ENCODE results near the gene USP34. TPM values are rescaled to one million over a fixed set of nuclear protein-coding genes. Genes with fewer than 3 reads are reported as not detected.

The USP34 gene
- total and polyA plus RNA-seq, 2 of the 8 experiments (the other 6 are each of a cell fraction or from before 2014, with no cell fraction given), result 56.7 to 91.7 TPM

DNA sequence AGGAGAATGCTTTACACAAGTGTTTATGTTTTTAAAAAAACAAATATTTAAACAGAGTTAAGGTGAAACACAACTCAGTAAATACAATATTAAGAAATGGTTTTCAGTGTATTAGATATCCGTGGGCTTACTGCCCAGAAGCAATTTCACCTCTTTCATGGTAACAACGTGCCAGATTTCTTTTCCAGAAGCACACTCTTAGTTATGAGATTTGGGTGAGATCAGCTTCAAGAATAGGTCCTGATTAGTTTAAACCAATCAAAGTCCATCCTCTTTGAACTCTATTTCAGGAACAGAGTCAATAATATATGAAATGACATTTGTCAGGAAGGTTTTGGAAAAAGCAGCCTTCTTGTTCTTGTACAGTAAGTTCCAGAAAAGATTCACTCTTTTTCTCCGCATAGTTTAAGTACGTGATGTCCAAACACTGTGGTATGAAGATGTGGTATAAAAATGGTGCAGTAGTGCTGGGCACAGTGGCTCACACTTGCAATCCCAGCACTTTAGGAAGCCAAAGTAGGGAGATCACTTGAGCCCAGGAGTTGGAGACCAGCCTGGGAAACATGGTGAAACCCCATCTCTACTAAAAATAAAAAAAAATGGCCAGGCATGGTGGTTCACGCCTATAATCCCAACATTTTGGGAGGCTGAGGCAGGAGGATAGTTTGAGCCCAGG is 14.7 kb downstream of the USP34 start:
- DNase-seq (ENCODE audit: low read depth in 1 of 2, low spot score in 2 of 2), result no peak
- no peak overlapping the region for H2BK20ac ChIP-seq (ENCODE audit: low read length)
- no peak overlapping the region for H2AK5ac ChIP-seq (ENCODE audit: low read depth, low read length)
- peaks cover 12% of the 10 kb centered on the region for H3K79me1 ChIP-seq (ENCODE audit: low read depth, low read length)
- no peak overlapping the region for H3K4me3 ChIP-seq (ENCODE audit: extremely low read depth in 1 of 4, insufficient read depth in 2 of 4, low read depth in 3 of 4, low read length in 4 of 4)
- no peaks in the 10 kb centered on the region for H3K9me3 ChIP-seq (ENCODE audit: insufficient read depth in 2 of 2, low read depth in 1 of 2, low read length in 1 of 2)
- CTCF ChIA-PET (ENCODE audit: partially characterized antibody), result interaction anchor here (1.0 kb wide), 1 partner anchor 30 kb away, joined by 3 read pairs; no protein-coding TSS in a partner anchor
- H3K4me2 ChIP-seq (ENCODE audit: insufficient read depth in 1 of 2, low read depth in 2 of 2, low read length in 2 of 2), result no peak overlapping the region
- no peak overlapping the region for H3K4ac ChIP-seq (replicated peaks; ENCODE audit: insufficient read length, low read depth, low read length)
- H2BK120ac ChIP-seq (replicated peaks; ENCODE audit: low read depth, low read length), result no peak overlapping the region
- H3K14ac ChIP-seq (ENCODE audit: insufficient read length), result no peak overlapping the region
- H3K4me1 ChIP-seq (replicated peaks in 1 of 4; ENCODE audit: control insufficient read depth in 3 of 4, insufficient read depth in 4 of 4, low read length in 3 of 4), result no peaks in the 10 kb centered on the region
- no peak overlapping the region for H2BK15ac ChIP-seq (ENCODE audit: low read length)
- no peak overlapping the region for H2BK5ac ChIP-seq (ENCODE audit: low read depth, low read length)
- peaks cover 39 to 97% of the 10 kb centered on the region in 2 experiments for H3K79me2 ChIP-seq (ENCODE audit: control insufficient read depth in 1 of 2, insufficient read depth in 2 of 2, low read length in 2 of 2)
- POLR2A ChIA-PET (ENCODE audit: partially characterized antibody), result interaction anchor here (0.7 to 1.5 kb wide), 3 partner anchors 20 to 54 kb away, joined by 3 to 4 read pairs (median 4); no protein-coding TSS in a partner anchor
- WGBS, 2 experiments (ENCODE audit: extremely low coverage in 1 of 2, insufficient coverage in 1 of 2, insufficient read length in 1 of 2, insufficient replicate concordance in 2 of 2, low coverage in 1 of 2, low lambda C conversion rate in 2 of 2, missing lambda C conversion rate in 1 of 2), result 92% methylated on average over 5 of the region's 5 CpGs; no CpG with 5 or more reads in 1 of the 2 experiments
- no peaks in the 10 kb centered on the region for H3K23me2 ChIP-seq (ENCODE audit: low read depth, low read length)
- H3K56ac ChIP-seq (replicated peaks; ENCODE audit: insufficient read length, low read depth, low read length), result no peak overlapping the region
- no peak overlapping the region for H4K8ac ChIP-seq (ENCODE audit: extremely low read depth, insufficient read depth, low read length)
- H3K36me3 ChIP-seq (ENCODE audit: control insufficient read depth in 2 of 4, insufficient read depth in 4 of 4, low read length in 3 of 4), result no peaks in the 10 kb centered on the region
- H4K5ac ChIP-seq (ENCODE audit: insufficient read length, low read depth, low read length), result no peak overlapping the region
- no peak overlapping the region for H4K91ac ChIP-seq (replicated peaks; ENCODE audit: insufficient read length, low read length)
- no peak overlapping the region for H3K27ac ChIP-seq (ENCODE audit: low read depth, low read length)
- peaks cover 6 to 13% of the 10 kb centered on the region in 2 experiments for H4K20me1 ChIP-seq (replicated peaks in 1 of 2; ENCODE audit: control insufficient read depth in 1 of 2, insufficient read depth in 2 of 2, low read length in 2 of 2)
- no peak overlapping the region for H2AFZ ChIP-seq (ENCODE audit: low read length)
- H3K27me3 ChIP-seq (replicated peaks in 1 of 4; ENCODE audit: control insufficient read depth in 3 of 4, extremely low read depth in 1 of 4, insufficient read depth in 3 of 4, low read length in 3 of 4), result no peaks in the 10 kb centered on the region
- no peak overlapping the region for H3K18ac ChIP-seq (ENCODE audit: extremely low read depth, low read length)
- H3K9ac ChIP-seq (replicated peaks in 1 of 4; ENCODE audit: extremely low read depth in 1 of 4, low read depth in 3 of 4, low read length in 3 of 4), result no peak overlapping the region
- FAIRE-seq, result no peak
- no peak overlapping the region for H3K23ac ChIP-seq (ENCODE audit: insufficient read length)
- H2BK12ac ChIP-seq (ENCODE audit: low read depth, low read length), result no peak overlapping the region
- TF ChIP-seq CBX5 (IDR thresholded peaks at IDR 0.05; ENCODE audit: low read depth, low read length) (no peak), EZH2 (IDR thresholded peaks at IDR 0.05; ENCODE audit: low read depth, low read length, severe bottlenecking) (no peak), GABPA (IDR thresholded peaks at IDR 0.05; ENCODE audit: borderline replicate concordance, insufficient read depth, low read length) (no peak), EP300 (IDR thresholded peaks at IDR 0.05; ENCODE audit: borderline replicate concordance in 1 of 2, low read depth in 2 of 2, low read length in 2 of 2) (no peak), SIX5 (IDR thresholded peaks at IDR 0.05; ENCODE audit: low read depth, low read length) (no peak), SP4 (IDR thresholded peaks at IDR 0.05; ENCODE audit: low read length) (no peak), POLR2AphosphoS5 (IDR thresholded peaks at IDR 0.05; ENCODE audit: low read depth, low read length) (no peak), HDAC6 (IDR thresholded peaks at IDR 0.05; ENCODE audit: low read depth, low read length) (no peak), POU5F1 (IDR thresholded peaks at IDR 0.05; ENCODE audit: low read depth, low read length) (no peak), RAD21 (IDR thresholded peaks at IDR 0.05 in 1 of 2, conservative IDR thresholded peaks at IDR 0.05 in 1 of 2; ENCODE audit: low read depth in 2 of 2, low read length in 2 of 2) (no peak), RNF2 (IDR thresholded peaks at IDR 0.05; ENCODE audit: borderline replicate concordance, low read depth, low read length, missing control alignments, poor library complexity, severe bottlenecking) (no peak), BACH1 (IDR thresholded peaks at IDR 0.05; ENCODE audit: low read length) (no peak), KDM5A (IDR thresholded peaks at IDR 0.05; ENCODE audit: low read length) (no peak)

Data from H1 (cell line).